HL-60/S4 treated with retinoic acid at 250 ng/mL for 4 days and 3 days (cell line): ENCODE measurements around the gene ANP32E.
"Not testable (repeated sequence)": the region's sequence is repeated elsewhere in the genome, so short reads cannot be mapped to it uniquely, and the experiment has no call there.

Experiments used
- in situ Hi-C: fragments of 300-500 bp; cut with MboI; formaldehyde crosslinking; loops from 2 replicates; pipeline ENCODE4 v1.7.0; 2022; ENCODE audit warnings: low sequenced_read_pairs

Gene ANP32E

DNA sequence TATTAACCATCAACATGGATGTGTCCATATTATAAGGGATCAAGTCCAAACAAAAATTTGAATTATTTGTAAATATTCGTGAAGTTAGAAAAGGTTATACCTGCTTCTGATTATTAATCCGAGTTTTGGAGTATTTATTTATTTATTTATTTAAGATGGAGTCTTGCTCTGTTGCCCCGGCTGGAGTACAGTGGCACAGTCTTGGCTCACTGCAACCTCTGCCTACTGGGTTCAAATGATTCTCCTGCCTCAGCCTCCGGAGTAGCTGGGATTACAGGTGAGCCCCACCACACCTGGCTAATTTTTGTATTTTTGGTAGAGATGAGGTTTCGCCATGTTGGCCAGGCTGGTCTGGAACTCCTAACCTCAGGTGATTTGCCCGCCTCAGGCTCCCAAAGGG, 20.1 kb downstream of the ANP32E start:
- in situ Hi-C loops, result not testable (repeated sequence)

DNA sequence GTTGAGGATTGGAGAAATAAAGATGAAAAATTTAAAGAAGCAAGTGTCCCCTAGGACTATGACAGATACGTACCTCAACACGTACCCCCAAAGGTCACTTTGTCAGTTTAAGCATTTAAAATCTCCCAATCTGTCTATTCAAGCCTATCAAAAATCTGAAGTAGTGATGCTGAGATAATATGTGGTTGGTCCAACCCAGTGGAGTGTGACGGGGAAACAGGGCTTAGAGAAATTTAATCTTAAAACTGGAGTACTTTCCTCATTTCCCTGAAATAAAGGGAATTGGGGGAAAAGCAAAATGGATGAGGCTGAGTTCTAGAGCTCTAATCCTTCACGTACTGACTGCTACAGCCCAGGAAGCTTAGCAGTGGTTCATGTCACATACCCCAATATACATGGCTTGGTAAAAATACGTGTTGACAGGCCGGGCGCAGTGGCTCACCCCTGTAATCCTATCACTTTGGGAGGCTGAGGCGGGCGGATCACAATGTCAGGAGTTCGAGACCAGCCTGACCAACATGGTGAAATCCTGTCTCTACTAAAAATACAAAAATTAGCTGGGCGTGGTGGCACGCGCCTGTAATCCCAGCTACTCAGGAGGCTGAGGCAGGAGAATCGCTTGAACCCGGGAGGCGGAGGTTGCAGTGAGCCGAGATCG, 21.7 kb downstream of the ANP32E start:
- in situ Hi-C loops, result not testable (repeated sequence)

DNA sequence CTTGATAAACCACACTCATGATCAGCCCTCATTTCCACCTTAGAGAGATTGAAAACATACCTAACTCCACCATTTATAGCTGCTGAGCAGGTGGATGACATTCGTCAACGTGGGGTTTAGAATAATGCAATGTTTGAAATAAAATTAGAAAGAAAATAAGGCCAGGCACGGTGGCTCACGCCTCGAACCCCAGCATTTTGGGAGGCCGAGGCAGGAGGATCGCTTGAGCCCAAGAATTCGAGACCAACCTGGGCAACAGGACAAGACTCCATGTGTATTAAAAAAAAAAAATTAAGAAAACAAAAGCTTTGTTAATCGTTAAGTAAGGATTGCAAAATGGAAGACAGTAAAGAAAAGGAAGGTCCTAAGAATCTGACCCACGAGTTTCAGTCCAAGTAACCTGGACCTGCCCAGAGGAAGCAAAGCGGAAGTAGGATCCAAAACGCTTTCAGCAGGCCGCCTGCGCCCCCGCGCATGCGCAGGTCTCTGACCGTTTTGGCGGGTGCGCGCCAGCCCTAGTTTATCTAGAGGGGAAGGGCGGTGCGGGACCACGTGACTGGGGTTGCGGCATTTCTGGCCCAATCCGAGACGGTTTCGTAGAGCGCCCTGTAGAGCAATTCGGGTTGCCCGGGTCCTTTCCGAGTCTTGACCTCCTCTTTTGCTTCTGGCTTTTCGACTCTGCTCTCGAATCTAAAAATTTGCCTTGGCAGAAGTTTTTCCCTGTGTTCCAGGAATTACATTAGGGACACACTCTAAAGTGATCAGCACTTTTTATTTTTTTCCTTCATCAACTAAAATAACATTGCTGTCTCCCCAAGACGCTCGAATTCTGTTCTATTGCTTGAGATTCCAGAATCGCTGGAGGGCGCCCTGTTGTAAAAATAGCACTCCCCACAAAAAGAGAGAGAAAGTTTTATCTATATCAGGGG, 22.5 kb downstream of the ANP32E start:
- in situ Hi-C loops, result no loop called here

DNA sequence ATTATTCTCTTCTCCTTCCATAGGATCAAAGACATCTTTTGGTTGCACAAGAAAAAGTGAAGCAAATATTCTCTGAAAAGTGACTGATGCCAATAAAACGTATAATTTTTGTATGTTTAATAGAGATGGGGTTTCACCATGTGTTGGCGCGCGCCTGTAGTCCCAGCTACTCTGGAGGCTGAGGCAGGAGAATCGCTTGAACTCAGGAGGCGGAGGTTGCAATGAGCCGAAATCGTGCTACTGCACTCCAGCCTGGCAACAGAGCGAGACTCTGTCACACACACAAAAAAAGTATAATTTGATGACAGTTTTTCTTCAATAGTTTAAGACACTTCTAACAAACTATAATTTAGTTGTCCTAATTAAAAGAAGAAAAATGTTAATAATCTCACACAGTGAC, 23.8 kb downstream of the ANP32E start:
- in situ Hi-C loops, result no loop called here

DNA sequence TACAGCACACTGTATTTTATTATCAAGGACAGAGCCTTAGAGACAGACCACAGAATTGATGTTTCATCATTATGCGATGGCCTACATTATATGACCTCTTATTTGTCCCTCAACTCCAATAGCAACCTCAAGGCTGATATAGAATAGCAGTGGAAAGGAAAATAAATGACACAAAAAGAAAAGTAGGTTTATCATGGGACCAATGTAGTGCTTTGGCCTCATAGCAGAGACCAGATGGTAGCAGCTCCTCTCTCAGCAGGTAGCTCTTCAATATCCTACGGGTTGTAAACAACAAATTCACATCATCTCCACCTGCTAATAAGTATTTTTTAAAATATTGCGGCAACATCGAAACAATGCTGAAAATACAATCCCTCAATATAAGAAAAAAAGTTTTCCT, 25.2 kb downstream of the ANP32E start:
- in situ Hi-C loops, result no loop called here

DNA sequence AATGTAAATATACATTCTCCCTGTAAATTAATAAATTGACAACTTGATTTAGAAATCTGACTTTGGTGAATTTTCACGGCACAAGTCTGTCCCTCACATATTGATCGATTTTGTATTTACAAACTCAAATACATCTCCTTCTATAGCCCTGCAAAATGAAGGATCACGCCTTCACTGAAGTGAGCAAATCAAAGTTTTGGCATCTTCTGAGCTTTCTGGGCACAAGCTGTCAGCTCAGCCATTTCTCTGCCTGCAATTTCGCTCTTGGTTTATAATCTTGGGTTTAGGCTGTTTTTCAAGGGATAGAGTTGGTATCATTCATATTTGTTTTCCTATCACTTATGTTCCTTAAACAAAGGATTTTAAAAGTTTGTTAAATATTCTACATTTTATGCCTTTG, 25.8 kb downstream of the ANP32E start:
- in situ Hi-C loops, result no loop called here

DNA sequence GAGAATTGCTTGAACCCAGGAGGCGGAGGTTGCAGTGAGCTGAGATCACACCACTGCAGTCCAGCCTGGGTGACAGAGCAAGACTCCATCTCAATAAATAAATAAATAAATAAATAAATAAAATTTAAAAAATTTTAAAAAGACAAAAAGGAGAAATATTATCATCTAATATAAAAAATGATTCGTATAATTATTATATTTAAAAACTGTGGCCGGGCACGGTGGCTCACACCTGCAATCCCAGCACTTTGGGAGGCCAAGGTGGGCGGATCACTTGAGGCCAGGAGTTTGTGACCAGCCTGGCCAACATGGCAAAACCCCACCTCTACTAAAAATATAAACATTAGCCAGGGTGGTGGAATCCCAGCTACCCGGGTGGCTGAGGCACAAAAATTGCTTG, 27.5 kb downstream of the ANP32E start:
- in situ Hi-C loops, result not testable (repeated sequence)

DNA sequence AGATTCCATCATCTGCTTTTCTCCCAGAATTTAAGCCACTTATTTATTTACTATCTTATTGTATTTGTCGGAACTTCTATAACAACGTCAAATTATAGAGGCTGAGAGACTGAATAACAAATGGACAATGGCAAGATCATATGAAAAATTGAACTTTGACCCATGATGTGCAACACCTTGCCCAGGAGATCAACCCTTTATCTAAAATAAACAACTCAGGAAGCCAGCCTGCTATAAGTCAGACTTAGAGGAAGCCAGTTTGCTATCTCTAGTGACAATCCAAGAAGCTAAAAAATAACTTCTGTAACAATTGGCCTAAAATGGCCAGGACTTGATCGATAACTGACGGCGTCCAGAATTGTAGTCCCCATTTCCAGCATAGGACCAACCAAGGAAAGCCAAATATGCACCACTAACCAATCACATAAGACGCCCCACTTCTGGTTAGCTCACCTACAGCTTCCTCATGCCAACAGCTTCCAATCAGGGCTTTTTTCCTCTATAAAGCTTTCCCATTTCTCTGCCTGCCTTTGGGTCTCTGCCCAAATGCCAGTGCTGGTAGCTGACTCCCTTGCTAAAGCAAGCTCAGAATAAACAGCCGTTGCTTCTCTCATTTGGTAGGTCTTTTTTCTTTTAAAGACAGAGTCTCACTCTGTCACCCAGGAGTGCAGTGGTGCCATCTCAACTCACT, 28.5 kb downstream of the ANP32E start:
- in situ Hi-C loops, result no loop called here

DNA sequence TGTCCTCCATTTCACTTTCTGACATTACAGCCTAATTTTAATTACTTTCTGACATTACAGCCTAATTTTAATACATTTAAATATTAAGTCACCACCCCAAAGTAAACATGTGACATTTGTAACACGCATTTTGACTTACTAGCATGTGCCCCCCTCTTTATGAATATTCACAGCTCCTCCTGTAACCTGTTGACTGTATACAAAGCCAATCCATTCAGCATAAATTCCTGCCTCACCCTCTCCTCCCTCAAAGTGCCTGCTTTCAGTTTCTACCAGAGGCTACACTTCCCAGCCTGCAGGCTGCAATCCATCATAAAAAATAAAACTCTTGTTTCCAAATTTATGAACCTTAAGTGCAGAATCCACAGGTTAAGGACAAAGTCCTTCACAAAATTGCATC, 39.5 kb downstream of the ANP32E start:
- in situ Hi-C loops, result loop anchor here (10.0 kb wide), 1 partner anchor 292 kb away; no protein-coding TSS in a partner anchor

DNA sequence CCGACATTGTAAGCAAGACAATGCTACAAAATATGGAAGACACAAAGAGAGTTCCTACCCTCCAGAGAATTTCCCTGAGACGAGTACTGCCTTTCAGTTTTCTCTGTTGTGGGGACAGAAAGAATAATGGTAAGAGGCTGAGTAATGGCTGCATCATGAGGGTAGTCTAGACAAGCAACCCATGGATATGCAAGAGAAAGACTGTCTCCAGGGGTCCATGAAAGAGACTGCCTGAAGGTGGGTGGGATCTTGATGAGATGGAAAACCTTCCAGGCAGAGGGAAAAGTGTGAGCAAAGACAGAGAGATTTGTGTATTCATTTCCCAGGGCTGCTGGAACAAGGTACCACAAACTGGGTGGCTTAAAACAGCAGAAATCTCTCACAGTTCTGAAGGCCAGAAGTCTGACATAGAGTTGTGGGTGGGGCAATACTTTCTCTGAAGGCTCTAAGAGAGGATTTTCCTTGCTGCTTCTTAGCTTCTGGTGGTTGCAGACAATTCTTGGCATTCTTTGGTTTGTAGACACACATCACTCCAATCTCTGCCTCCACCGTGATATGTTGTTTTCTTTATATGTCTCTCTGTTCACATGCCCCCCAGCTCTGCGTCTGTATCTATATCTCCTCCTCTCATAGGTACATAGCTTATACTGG, 41.4 kb downstream of the ANP32E start:
- in situ Hi-C loops, result loop anchor here (10.0 kb wide), 1 partner anchor 290 kb away; no protein-coding TSS in a partner anchor

DNA sequence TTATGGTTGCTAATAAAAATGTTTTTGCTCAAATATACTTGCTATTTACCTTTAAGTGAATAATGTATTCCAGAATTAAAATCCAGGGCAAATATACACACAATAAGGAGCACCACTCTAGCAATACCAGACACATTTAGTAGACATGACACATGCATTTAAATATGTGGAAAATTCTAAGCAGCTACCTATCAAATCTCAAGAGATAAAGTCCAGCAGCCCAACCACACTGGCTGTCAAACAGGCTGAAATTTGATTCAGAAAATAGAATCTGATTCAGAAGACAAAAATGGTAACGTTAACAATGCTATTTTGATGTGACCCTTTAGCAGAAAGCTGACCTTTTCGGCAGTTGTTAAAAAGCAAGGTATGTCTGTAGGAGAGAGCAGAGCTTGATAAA, 43.9 kb downstream of the ANP32E start:
- in situ Hi-C loops, result loop anchor here (10.0 kb wide), 1 partner anchor 287 kb away; no protein-coding TSS in a partner anchor

DNA sequence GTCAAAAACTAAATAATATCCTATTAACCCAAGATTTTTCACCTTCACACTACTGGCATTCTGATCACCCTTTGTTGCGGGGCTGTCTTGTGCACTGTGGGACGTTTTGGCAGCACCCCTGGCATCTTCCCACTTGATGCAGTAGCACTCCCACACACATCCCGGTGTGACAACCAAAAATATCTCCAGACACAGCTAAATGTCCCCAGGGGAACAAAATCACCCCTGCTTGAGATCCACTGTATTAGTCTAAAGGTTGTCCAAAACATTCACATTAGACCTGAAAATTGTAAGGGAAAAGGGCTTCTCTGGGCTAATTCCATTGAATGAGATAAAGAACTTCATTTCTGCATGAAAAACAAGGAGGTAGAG, 48.4 kb downstream of the ANP32E start:
- in situ Hi-C loops, result loop anchor here (10.0 kb wide), 1 partner anchor 113 kb away; no protein-coding TSS in a partner anchor

DNA sequence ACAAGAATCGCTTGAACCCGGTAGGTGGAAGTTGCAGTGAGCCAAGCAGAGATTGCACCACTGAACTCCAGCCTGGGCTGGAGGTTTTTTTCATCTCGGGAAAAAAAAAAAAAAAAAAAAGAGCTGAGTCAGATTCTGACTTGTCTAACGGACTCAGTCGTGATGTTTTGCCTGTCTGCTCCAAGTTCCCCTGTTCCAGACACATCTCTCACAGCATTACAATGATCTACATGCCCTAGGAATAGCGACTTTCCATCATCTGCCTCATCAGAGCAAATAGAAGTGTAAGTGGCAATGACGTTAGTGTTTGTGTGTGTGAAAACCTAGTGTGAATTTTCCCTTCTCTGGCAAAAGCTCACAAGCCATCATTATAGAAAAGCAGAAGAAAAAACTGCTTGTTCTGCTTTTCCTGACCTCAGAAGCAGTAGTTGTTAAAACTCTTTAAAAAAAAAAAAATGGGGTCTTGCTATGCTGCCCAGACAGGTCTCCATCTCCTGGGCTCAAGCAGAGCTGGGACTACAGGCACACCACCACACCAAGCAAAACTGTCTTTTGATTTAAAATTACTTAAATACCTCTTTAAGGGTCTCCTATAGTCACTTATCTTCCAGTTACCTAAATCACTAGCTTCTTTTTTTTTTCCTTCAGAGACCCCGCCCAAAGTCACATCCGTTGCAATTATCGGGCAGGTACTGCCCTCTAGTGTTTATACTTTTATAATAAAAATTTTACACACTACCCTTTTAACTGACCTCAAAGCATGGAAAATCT, 48.9 kb downstream of the ANP32E start:
- in situ Hi-C loops, result loop anchor here (10.0 kb wide), 1 partner anchor 112 kb away; no protein-coding TSS in a partner anchor

DNA sequence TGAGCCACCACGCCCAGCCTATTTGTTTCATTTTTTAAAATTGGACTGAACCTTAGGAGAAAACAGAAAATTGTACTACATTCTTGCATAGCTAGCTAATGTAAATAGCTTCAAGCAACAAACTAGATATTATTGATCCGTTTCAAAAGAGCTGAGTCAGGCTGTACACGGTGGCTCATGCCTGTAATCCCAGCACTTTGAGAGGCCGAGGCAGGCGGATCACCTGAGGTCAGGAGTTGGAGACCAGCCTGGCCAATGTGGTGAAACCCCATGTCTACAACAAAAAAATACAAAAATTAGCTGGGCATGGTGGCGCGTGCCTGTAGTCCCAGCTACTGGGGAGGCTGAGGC, 49.5 kb downstream of the ANP32E start:
- in situ Hi-C loops, result loop anchor here (10.0 kb wide), 1 partner anchor 112 kb away; no protein-coding TSS in a partner anchor

DNA sequence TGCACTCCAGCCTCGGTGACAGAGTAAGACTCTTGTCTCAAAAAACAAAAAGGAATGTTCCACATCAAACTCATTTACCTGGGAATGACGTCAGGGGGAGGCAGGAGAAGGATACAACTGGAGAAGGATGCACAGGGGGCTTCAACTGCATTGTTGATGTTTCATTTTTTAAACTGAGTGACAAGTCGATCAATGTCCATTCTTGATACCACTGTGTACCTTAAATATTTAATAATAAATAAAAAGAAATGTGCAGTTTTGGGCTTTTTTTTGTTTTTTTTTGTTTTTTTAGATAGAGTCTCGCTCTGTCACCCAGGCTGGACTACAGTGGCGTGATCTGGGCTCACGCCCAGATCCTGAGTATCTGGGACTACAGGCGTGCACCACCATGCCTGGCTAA, 50.4 kb downstream of the ANP32E start:
- in situ Hi-C loops, result loop anchor here (10.0 kb wide), 1 partner anchor 111 kb away; no protein-coding TSS in a partner anchor

DNA sequence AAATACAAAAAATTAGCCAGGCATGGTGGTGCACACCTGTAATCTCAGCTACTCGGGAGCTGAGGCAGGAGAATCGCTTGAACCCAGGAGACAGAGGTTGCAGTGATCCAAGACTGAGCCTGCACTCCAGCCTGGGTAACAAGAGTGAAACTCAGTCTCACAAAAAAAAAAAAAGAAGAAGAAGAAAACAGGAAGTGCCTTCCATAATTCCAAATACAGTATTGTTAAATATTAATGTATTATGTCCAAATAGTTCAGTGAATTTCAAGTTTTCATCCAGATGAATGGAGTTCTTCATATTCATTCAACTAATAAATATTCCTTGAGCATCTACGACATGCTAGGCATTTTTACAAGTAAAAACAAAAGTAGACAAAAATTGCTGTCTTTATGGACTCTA, 52.9 kb downstream of the ANP32E start:
- in situ Hi-C loops, result loop anchor here (10.0 kb wide), 1 partner anchor 108 kb away; no protein-coding TSS in a partner anchor

DNA sequence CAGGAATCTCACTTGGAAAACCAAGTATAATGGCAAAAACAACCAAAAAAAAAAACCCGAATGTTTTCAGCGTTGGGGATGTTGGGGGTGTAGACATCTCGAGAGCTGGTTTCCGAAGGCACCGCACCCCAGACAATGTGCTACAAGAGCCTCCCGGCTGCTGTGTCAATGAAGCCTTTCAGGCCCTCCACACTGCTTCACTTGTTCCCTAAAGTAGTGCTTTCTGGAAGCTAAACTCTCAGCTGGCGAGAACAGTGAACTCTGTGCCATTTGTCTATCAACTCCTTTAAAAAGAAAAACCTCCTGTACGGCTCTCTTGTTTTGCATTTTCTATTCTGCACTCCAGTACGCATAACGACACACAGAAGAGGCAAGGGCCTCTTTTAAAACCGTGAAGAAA, 53.7 kb downstream of the ANP32E start:
- in situ Hi-C loops, result loop anchor here (10.0 kb wide), 1 partner anchor 107 kb away; no protein-coding TSS in a partner anchor

DNA sequence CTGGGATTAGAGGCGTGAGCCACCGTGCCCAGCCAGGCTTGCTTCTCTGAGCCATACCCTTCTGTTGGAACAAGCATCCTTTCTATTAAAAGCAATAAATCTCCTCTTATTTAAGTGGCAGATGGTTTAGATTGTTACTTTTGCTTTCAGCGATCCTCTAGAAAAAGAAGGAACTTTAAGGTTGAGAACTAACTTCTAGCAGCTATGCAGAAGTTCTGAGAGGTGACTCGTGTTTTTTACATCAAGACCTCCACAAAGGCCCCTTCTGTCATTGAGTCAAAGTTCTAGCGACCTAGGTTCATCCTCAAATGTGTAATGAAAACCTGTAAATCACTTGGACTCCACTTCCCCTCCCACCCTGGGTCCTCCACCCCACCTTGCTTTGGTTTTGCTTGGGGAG, 55.4 kb downstream of the ANP32E start:
- in situ Hi-C loops, result loop anchor here (10.0 kb wide), 1 partner anchor 106 kb away; no protein-coding TSS in a partner anchor

DNA sequence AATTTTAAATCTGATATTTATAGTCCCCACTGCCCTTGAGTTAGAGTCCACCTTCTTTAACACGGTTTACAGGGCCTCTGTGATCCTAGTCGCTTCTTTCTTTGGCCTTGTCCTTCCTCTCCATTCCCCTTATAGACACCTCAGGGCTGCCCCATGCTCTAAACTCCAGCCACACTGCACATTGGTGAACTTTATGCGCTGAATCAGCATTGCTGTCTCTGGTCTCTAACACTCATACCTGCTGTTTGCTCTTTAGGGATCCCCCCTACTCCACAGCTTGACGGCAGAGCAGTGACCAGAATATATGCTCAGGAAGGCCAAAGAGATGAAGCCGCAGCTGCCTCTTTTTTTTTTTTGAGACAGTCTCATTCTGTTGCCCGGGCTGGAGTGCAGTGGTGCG, 56.0 kb downstream of the ANP32E start:
- in situ Hi-C loops, result loop anchor here (10.0 kb wide), 2 partner anchors 105 to 215 kb away; no protein-coding TSS in a partner anchor

DNA sequence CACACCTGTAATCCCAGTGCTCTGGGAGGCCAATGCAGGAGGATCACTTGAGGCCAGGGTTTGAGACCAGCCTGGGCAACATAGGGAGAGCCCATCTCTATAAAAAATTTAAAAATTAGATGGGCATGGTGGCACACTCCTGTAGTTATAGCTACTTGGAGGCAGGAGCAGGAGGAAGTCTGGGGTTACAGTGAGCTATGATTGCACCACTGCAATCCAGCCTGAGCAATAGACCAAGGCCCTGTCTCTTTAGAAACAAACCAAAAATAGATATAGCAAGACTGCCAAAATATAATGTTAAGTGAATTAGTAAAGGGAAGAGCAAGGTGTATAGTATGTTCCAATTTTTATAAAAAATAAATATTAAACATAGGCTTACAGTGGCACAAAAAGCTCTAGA, 57.4 kb downstream of the ANP32E start:
- in situ Hi-C loops, result loop anchor here (10.0 kb wide), 1 partner anchor 214 kb away; no protein-coding TSS in a partner anchor
